HepG2 (cell line): ENCODE data around the gene TYW1.
"Not testable (repeated sequence)": the region's sequence is repeated elsewhere in the genome, so short reads cannot be mapped to it uniquely, and the experiment has no call there.

Experiments used
- CEBPB ChIP-seq: IDR thresholded peaks from 2 replicates; pipeline ENCODE4 v1.6.1; 2011; ENCODE audit warnings: low read depth, low read length, improper control_type of control experiment, borderline replicate concordance
- NCOR1 ChIP-seq: fragments of 200-600 bp; sonication (generic); IDR thresholded peaks from 2 replicates; pipeline ENCODE4 v1.7.0; 2017; ENCODE audit warnings: antibody characterized with exemption, low read length, borderline replicate concordance
- RARG ChIP-seq: sonication (generic); formaldehyde crosslinking; IDR thresholded peaks from 2 replicates; pipeline ENCODE4 v1.4.0; 2020; ENCODE audit warnings: low read depth, mild to moderate bottlenecking, missing genetic modification reagents
- SP2 ChIP-seq: sonication (generic); formaldehyde crosslinking; IDR thresholded peaks from 2 replicates; pipeline ENCODE4 v1.5.1; 2020; ENCODE audit warnings: mild to moderate bottlenecking, missing genetic modification reagents
- TCF7L2 ChIP-seq: IDR thresholded peaks from 2 replicates; pipeline ENCODE4 v1.6.1; 2011; ENCODE audit warnings: mild to moderate bottlenecking, low read depth, low read length, moderate library complexity
- TOE1 ChIP-seq: sonication (generic); formaldehyde crosslinking; IDR thresholded peaks from 2 replicates; pipeline ENCODE4 v1.4.0; 2020; ENCODE audit warnings: mild to moderate bottlenecking, missing genetic modification reagents
- ZFX ChIP-seq: sonication (generic); formaldehyde crosslinking; IDR thresholded peaks from 2 replicates; pipeline ENCODE4 v1.4.0; 2020; ENCODE audit warnings: mild to moderate bottlenecking, low read depth, missing genetic modification reagents, moderate library complexity
- ZNF329 ChIP-seq: sonication (generic); formaldehyde crosslinking; IDR thresholded peaks from 2 replicates; pipeline ENCODE4 v1.9.0; 2021; ENCODE audit warnings: low read depth, mild to moderate bottlenecking, missing genetic modification reagents
- ZNF383 ChIP-seq: sonication (generic); formaldehyde crosslinking; IDR thresholded peaks from 2 replicates; pipeline ENCODE4 v1.4.0; 2020; ENCODE audit warnings: missing genetic modification reagents, mild to moderate bottlenecking, borderline replicate concordance
- TF ChIP-seq, protein P1 (sequence below): sonication (generic); formaldehyde crosslinking; IDR thresholded peaks from 2 replicates; pipeline ENCODE4 v1.5.0; 2020; ENCODE audit warnings: mild to moderate bottlenecking, missing genetic modification reagents, moderate library complexity
- TF ChIP-seq, protein P2 (sequence below): sonication (generic); formaldehyde crosslinking; IDR thresholded peaks from 2 replicates; pipeline ENCODE4 v1.4.0; 2020; ENCODE audit warnings: missing genetic modification reagents

DNA sequence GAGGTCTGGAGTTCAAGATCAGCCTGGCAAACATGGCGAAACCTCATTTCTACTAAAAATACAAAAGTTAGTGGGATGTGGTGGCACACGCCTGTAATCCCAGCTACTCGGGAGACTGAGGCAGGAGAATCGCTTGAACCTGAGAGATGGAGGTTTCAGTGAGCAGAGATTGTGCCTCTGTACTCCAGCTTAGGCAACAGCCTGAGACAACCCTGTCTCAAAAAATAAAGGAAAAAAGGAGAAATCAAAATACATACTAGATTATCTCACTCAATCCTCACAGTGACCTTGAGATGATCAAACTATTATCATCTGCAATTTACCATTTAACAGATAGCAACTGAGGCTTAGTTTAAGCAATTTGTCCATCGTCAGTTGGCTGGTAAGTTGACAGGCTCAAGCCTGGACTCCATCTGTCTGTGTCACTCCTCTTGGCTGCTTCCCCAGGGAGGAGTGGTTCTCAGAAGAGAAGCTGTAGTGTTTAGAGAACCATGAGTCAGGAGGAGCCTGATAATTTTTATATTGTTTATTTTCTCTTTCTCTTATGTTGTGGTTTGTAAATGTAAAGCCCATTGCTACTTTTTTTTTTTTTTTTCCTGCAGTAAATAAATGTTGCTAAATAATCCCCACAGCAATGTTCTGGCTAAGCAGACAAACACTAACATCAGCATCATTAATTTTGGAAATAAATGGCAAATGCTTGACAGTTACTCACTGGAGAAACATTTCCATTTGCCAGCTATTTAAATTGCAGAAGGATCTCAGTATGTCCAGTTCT is 46.3 kb downstream of the TYW1 start:
- TF ChIP-seq NCOR1; CEBPB; ZNF383 (CRISPR knock-in tag); TOE1 (CRISPR knock-in tag); TCF7L2; RARG; SP2 (CRISPR knock-in tag); ZFX; ZNF329 (CRISPR knock-in tag): not testable (repeated sequence)
- TF ChIP-seq, protein P1, sequence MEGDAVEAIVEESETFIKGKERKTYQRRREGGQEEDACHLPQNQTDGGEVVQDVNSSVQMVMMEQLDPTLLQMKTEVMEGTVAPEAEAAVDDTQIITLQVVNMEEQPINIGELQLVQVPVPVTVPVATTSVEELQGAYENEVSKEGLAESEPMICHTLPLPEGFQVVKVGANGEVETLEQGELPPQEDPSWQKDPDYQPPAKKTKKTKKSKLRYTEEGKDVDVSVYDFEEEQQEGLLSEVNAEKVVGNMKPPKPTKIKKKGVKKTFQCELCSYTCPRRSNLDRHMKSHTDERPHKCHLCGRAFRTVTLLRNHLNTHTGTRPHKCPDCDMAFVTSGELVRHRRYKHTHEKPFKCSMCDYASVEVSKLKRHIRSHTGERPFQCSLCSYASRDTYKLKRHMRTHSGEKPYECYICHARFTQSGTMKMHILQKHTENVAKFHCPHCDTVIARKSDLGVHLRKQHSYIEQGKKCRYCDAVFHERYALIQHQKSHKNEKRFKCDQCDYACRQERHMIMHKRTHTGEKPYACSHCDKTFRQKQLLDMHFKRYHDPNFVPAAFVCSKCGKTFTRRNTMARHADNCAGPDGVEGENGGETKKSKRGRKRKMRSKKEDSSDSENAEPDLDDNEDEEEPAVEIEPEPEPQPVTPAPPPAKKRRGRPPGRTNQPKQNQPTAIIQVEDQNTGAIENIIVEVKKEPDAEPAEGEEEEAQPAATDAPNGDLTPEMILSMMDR (CRISPR knock-in tag): not testable (repeated sequence)
- TF ChIP-seq, protein P2, sequence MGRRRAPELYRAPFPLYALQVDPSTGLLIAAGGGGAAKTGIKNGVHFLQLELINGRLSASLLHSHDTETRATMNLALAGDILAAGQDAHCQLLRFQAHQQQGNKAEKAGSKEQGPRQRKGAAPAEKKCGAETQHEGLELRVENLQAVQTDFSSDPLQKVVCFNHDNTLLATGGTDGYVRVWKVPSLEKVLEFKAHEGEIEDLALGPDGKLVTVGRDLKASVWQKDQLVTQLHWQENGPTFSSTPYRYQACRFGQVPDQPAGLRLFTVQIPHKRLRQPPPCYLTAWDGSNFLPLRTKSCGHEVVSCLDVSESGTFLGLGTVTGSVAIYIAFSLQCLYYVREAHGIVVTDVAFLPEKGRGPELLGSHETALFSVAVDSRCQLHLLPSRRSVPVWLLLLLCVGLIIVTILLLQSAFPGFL: not testable (repeated sequence)
